HepG2 (cell line): ENCODE results near the gene FBXL4. TPM values are rescaled to one million over a fixed set of nuclear protein-coding genes. Genes with fewer than 3 reads are reported as not detected.

ENCODE experiments used
- ATAC-seq: fragments of 200-7000 bp; cut with Tn5 transposase; 3 replicates; pipeline ENCODE4 v1.9.1; 2020; ENCODE audit warnings: mild to moderate bottlenecking, moderate library complexity
- BruUV-seq: library from RNA; stranded (reverse); fragments of 400-500 nt; replicated peaks from 2 replicates; lab custom pipeline; 2021; lab: Mats Ljungman, UMichigan
- CTCF ChIA-PET: fragments of 300-600 bp; formaldehyde crosslinking; extraction: SDS; loops from one replicate; lab custom pipeline; 2021; ENCODE audit warnings: low total read pairs, inconsistent platforms, low intra/inter-chr PET ratio; lab: Yijun Ruan, JAX
- POLR2A ChIA-PET: fragments of 350-600 bp; sonication (Branson Sonifier 250); formaldehyde crosslinking; loops from one replicate; lab custom pipeline; 2020; ENCODE audit warnings: antibody characterized with exemption, inconsistent platforms; lab: Yijun Ruan, JAX
- DNase-seq: peaks from one replicate; pipeline ENCODE4 v3.0.0-alpha.2; 2015; ENCODE audit warnings: low spot score
- FAIRE-seq: peaks from 3 replicates; lab custom pipeline; 2011; peaks lifted over from hg19 to GRCh38; lab: Jason Lieb, UNC
- H2AFZ ChIP-seq: one replicate; pipeline ENCODE4 v1.6.1; 2011; ENCODE audit warnings: low read length, inconsistent platforms
- H3K27ac ChIP-seq: fragments of 300-600 bp; 3 replicates; pipeline ENCODE4 v1.8.0; 2011; ENCODE audit warnings: mixed run types, mild to moderate bottlenecking, mixed read lengths, low read length, inconsistent platforms; ENCODE audit not compliant: insufficient read depth; ENCODE audit errors: extremely low read length
- H3K27me3 ChIP-seq, 2 experiments: fragments of 200-600 bp in 1 of 2; 2 replicates in 1 of 2; 3 replicates in 1 of 2; pipeline versions ENCODE4 v1.6.0 to v1.8.0; 2011; ENCODE audit warnings: low read length in 2 of 2, mild to moderate bottlenecking in 2 of 2, moderate library complexity in 2 of 2, inconsistent platforms in 1 of 2; ENCODE audit not compliant: insufficient read depth in 2 of 2, control insufficient read depth in 1 of 2
- H3K36me3 ChIP-seq, 2 experiments: fragments of 200-600 bp in 1 of 2; replicated peaks in 1 of 2; 2 replicates in 1 of 2; 3 replicates in 1 of 2; pipeline versions ENCODE4 v1.5.1 to v1.8.0; 2011; ENCODE audit warnings: low read length in 2 of 2, inconsistent platforms in 1 of 2; ENCODE audit not compliant: insufficient read depth in 2 of 2, control insufficient read depth in 1 of 2
- H3K4me1 ChIP-seq: 2 replicates; pipeline ENCODE4 v1.5.1; 2012; ENCODE audit warnings: low read length, inconsistent platforms; ENCODE audit not compliant: insufficient read depth
- H3K4me2 ChIP-seq: 2 replicates; pipeline ENCODE4 v1.6.0; 2011; ENCODE audit warnings: low read depth, low read length, inconsistent platforms
- H3K4me3 ChIP-seq, 3 experiments: fragments of 200-600 bp in 1 of 3; sonication (generic), shearing (Covaris generic) in 1 of 3; replicated peaks in 1 of 3; 2 replicates each; pipeline ENCODE4 v1.5.1; 2011 to 2016; ENCODE audit warnings: low read length in 3 of 3, inconsistent platforms in 2 of 3, low read depth in 2 of 3, mild to moderate bottlenecking in 2 of 3, control low read depth in 1 of 3, mixed read lengths in 1 of 3; ENCODE audit not compliant: insufficient read depth in 1 of 3
- H3K79me2 ChIP-seq: one replicate; pipeline ENCODE4 v1.6.1; 2011; ENCODE audit warnings: low read length, inconsistent platforms; ENCODE audit not compliant: insufficient read depth
- H3K9ac ChIP-seq: 2 replicates; pipeline ENCODE4 v1.6.0; 2011; ENCODE audit warnings: mild to moderate bottlenecking, low read depth, low read length, inconsistent platforms; ENCODE audit not compliant: insufficient read depth
- H3K9me3 ChIP-seq: 2 replicates; pipeline ENCODE4 v1.5.1; 2012; ENCODE audit warnings: mild to moderate bottlenecking, low read length
- H4K20me1 ChIP-seq: 2 replicates; pipeline ENCODE4 v1.6.0; 2011; ENCODE audit warnings: inconsistent platforms, mild to moderate bottlenecking, low read length, moderate library complexity; ENCODE audit not compliant: insufficient read depth
- CEBPG ChIP-seq: IDR thresholded peaks from 2 replicates; pipeline ENCODE4 v1.6.1; 2016
- SIX1 ChIP-seq: sonication (generic); formaldehyde crosslinking; IDR thresholded peaks from 2 replicates; pipeline ENCODE4 v1.4.0; 2020; ENCODE audit warnings: missing genetic modification reagents, borderline replicate concordance
- SP2 ChIP-seq: sonication (generic); formaldehyde crosslinking; IDR thresholded peaks from 2 replicates; pipeline ENCODE4 v1.5.1; 2020; ENCODE audit warnings: mild to moderate bottlenecking, missing genetic modification reagents
- ZNF136 ChIP-seq: sonication (generic); formaldehyde crosslinking; IDR thresholded peaks from 2 replicates; pipeline ENCODE4 v1.8.1; 2022; ENCODE audit warnings: low read depth, mild to moderate bottlenecking, moderate library complexity, missing genetic modification reagents
- ZNF138 ChIP-seq: sonication (generic); formaldehyde crosslinking; IDR thresholded peaks from 2 replicates; pipeline ENCODE4 v1.5.0; 2020; ENCODE audit warnings: mild to moderate bottlenecking, low read depth, missing genetic modification reagents
- ZNF446 ChIP-seq: sonication (generic); formaldehyde crosslinking; IDR thresholded peaks from 2 replicates; pipeline ENCODE4 v1.5.0; 2020; ENCODE audit warnings: mild to moderate bottlenecking, missing genetic modification reagents
- ZNF607 ChIP-seq: sonication (generic); formaldehyde crosslinking; IDR thresholded peaks from 2 replicates; pipeline ENCODE4 v1.5.1; 2020; ENCODE audit warnings: missing genetic modification reagents, mild to moderate bottlenecking, borderline replicate concordance
- ZNF619 ChIP-seq: sonication (generic); formaldehyde crosslinking; IDR thresholded peaks from 2 replicates; pipeline ENCODE4 v1.4.0; 2020; ENCODE audit warnings: mild to moderate bottlenecking, missing genetic modification reagents
- WGBS: methylation state at CpG from one replicate; pipeline ENCODE4 v1.1.6; 2017; ENCODE audit warnings: low lambda C conversion rate; 5-methylcytosine and 5-hydroxymethylcytosine counted together
- in situ Hi-C: cut with HindIII; loops from 2 replicates; pipeline ENCODE4 v1.10.0; 2017; ENCODE audit warnings: low pct_unique_long_range_greater_than_20kb; ENCODE audit not compliant: extremely low pct_ligation_motif_present
- intact Hi-C: fragments of 100-400 bp; cut with micrococcal nuclease; formaldehyde crosslinking; loops from one replicate; pipeline ENCODE4 v1.10.0; 2022; ENCODE audit not compliant: unreplicated experiment
- polyA plus RNA-seq, 8 experiments: library from polyadenylated mRNA; depleted of rRNA in 3 of 8; stranded (reverse) in 7 of 8; unstranded in 1 of 8; fragments of >200 nt; fragmentation: Illumina TruSeq in 4 of 8; extraction: Trizol in 4 of 8; gene quantifications; 2 replicates each; pipeline versions ENCODE4 v1.2.1 to v1.2.3, GENCODE V29; 2011 to 2016; ENCODE audit warnings: low read depth in 4 of 8, missing spikeins in 1 of 8, mixed read lengths in 1 of 8; ENCODE audit not compliant: insufficient read depth in 1 of 8
- total RNA-seq, 5 experiments: library from RNA; depleted of rRNA; stranded (reverse); fragments of >200 nt; fragmentation: Illumina TruSeq; extraction: Trizol; gene quantifications; 2 replicates each; pipeline ENCODE4 v1.2.3, GENCODE V29; 2016; ENCODE audit warnings: low read depth in 1 of 5
- TF ChIP-seq, protein P1 (sequence below): sonication (generic); formaldehyde crosslinking; IDR thresholded peaks from 2 replicates; pipeline ENCODE4 v1.5.1; 2020; ENCODE audit warnings: mild to moderate bottlenecking, missing genetic modification reagents, borderline replicate concordance
- TF ChIP-seq, protein P2 (sequence below): sonication (generic); formaldehyde crosslinking; IDR thresholded peaks from 2 replicates; pipeline ENCODE4 v1.4.0; 2020; ENCODE audit warnings: missing genetic modification reagents
- TF ChIP-seq, protein P3 (sequence below): IDR thresholded peaks from 2 replicates; pipeline ENCODE4 v1.6.1; 2016; ENCODE audit warnings: missing genetic modification reagents, missing compliant biosample characterization

FBXL4 gene
- total and polyA plus RNA-seq, 2 of the 13 experiments (the other 11 are each of a cell fraction or from before 2014, with no cell fraction given): 13.2 to 17.6 TPM

DNA sequence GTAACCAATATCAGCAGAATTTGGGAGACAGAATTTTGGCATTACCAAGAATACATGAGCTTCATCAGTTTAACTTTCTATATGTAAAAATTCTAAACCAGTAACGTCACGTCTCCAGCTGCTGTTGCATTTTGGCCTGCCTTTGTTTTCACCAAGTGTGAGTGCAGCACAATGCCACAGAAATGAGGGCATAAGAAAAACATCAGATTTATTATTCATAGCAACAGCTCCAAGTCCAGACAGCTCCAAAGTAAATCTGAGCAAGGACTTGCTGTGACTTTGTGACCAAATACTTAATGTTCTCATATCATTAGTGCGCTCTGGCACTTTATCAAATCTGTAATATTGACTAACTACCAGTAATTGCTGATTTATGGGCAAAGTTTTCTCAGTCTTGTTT lies 11.0 kb upstream of the FBXL4 start:
- TF ChIP-seq ZNF446 (CRISPR knock-in tag): no peak
- no peak for TF ChIP-seq ZNF138 (CRISPR knock-in tag)
- TF ChIP-seq SIX1 (CRISPR knock-in tag): no peak
- TF ChIP-seq, protein P1, sequence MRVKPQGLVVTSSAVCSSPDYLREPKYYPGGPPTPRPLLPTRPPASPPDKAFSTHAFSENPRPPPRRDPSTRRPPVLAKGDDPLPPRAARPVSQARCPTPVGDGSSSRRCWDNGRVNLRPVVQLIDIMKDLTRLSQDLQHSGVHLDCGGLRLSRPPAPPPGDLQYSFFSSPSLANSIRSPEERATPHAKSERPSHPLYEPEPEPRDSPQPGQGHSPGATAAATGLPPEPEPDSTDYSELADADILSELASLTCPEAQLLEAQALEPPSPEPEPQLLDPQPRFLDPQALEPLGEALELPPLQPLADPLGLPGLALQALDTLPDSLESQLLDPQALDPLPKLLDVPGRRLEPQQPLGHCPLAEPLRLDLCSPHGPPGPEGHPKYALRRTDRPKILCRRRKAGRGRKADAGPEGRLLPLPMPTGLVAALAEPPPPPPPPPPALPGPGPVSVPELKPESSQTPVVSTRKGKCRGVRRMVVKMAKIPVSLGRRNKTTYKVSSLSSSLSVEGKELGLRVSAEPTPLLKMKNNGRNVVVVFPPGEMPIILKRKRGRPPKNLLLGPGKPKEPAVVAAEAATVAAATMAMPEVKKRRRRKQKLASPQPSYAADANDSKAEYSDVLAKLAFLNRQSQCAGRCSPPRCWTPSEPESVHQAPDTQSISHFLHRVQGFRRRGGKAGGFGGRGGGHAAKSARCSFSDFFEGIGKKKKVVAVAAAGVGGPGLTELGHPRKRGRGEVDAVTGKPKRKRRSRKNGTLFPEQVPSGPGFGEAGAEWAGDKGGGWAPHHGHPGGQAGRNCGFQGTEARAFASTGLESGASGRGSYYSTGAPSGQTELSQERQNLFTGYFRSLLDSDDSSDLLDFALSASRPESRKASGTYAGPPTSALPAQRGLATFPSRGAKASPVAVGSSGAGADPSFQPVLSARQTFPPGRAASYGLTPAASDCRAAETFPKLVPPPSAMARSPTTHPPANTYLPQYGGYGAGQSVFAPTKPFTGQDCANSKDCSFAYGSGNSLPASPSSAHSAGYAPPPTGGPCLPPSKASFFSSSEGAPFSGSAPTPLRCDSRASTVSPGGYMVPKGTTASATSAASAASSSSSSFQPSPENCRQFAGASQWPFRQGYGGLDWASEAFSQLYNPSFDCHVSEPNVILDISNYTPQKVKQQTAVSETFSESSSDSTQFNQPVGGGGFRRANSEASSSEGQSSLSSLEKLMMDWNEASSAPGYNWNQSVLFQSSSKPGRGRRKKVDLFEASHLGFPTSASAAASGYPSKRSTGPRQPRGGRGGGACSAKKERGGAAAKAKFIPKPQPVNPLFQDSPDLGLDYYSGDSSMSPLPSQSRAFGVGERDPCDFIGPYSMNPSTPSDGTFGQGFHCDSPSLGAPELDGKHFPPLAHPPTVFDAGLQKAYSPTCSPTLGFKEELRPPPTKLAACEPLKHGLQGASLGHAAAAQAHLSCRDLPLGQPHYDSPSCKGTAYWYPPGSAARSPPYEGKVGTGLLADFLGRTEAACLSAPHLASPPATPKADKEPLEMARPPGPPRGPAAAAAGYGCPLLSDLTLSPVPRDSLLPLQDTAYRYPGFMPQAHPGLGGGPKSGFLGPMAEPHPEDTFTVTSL: no peak
- TF ChIP-seq, protein P2, sequence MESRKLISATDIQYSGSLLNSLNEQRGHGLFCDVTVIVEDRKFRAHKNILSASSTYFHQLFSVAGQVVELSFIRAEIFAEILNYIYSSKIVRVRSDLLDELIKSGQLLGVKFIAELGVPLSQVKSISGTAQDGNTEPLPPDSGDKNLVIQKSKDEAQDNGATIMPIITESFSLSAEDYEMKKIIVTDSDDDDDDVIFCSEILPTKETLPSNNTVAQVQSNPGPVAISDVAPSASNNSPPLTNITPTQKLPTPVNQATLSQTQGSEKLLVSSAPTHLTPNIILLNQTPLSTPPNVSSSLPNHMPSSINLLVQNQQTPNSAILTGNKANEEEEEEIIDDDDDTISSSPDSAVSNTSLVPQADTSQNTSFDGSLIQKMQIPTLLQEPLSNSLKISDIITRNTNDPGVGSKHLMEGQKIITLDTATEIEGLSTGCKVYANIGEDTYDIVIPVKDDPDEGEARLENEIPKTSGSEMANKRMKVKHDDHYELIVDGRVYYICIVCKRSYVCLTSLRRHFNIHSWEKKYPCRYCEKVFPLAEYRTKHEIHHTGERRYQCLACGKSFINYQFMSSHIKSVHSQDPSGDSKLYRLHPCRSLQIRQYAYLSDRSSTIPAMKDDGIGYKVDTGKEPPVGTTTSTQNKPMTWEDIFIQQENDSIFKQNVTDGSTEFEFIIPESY (CRISPR knock-in tag): no peak
- TF ChIP-seq SP2 (CRISPR knock-in tag): no peak
- no peak for TF ChIP-seq CEBPG (CRISPR knock-in tag)
- no peak for TF ChIP-seq ZNF607 (CRISPR knock-in tag)
- no peak for TF ChIP-seq ZNF136
- TF ChIP-seq, protein P3, sequence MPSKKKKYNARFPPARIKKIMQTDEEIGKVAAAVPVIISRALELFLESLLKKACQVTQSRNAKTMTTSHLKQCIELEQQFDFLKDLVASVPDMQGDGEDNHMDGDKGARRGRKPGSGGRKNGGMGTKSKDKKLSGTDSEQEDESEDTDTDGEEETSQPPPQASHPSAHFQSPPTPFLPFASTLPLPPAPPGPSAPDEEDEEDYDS (CRISPR knock-in tag): no peak
- TF ChIP-seq ZNF619 (CRISPR knock-in tag): no peak
- ChIA-PET CTCF (no interaction called here), POLR2A (no interaction called here)
- Histone ChIP-seq H3K4me1 (no peaks in the 10 kb centered on the region), H4K20me1 (no peaks in the 10 kb centered on the region), H2AFZ (no peak overlapping the region), H3K27ac (no peak overlapping the region), H3K4me3 (no peak overlapping the region), H3K36me3 (no peaks in the 10 kb centered on the region), H3K79me2 (no peaks in the 10 kb centered on the region), H3K9me3 (no peaks in the 10 kb centered on the region), H3K4me2 (no peak overlapping the region), H3K9ac (no peak overlapping the region), H3K27me3 (no peaks in the 10 kb centered on the region)
- 23% methylated on average over 3 of the region's 3 CpGs for WGBS
- intact Hi-C loops: no loop called here
- ATAC-seq: no peak
- no peak for FAIRE-seq
- BruUV-seq: no TSS peak
- no peak for DNase-seq
- in situ Hi-C loops: no loop called here
